Adipocyte (in vitro differentiated cells): ENCODE results near the gene HSPA2.
"Not testable (repeated sequence)": the region's sequence is repeated elsewhere in the genome, so short reads cannot be mapped to it uniquely, and the experiment has no call there.

Source experiments
- DNase-seq: peaks from one replicate; pipeline ENCODE4 v3.0.0-alpha.2; 2015; ENCODE audit warnings: low read depth
- H3K27me3 ChIP-seq: replicated peaks from 2 replicates; pipeline ENCODE4 v1.7.0; 2013; ENCODE audit warnings: mild to moderate bottlenecking, low read length, moderate library complexity; ENCODE audit not compliant: control insufficient read depth, insufficient read depth
- H3K36me3 ChIP-seq: 2 replicates; pipeline ENCODE4 v1.7.0; 2013; ENCODE audit warnings: low read length, mild to moderate bottlenecking, moderate library complexity; ENCODE audit not compliant: control insufficient read depth, insufficient read depth, severe bottlenecking
- H3K4me1 ChIP-seq: 2 replicates; pipeline ENCODE4 v1.7.0; 2013; ENCODE audit warnings: mild to moderate bottlenecking, low read length, moderate library complexity; ENCODE audit not compliant: control insufficient read depth, insufficient read depth
- H3K4me3 ChIP-seq: 2 replicates; pipeline ENCODE4 v1.7.0; 2013; ENCODE audit warnings: mild to moderate bottlenecking, low read length, moderate library complexity
- H3K9ac ChIP-seq: 2 replicates; pipeline ENCODE4 v1.7.0; 2013; ENCODE audit warnings: mild to moderate bottlenecking, low read length, moderate library complexity
- H3K9me3 ChIP-seq: 2 replicates; pipeline ENCODE4 v1.7.0; 2013; ENCODE audit warnings: mild to moderate bottlenecking, low read length, moderate library complexity; ENCODE audit not compliant: control insufficient read depth

Gene HSPA2

DNA sequence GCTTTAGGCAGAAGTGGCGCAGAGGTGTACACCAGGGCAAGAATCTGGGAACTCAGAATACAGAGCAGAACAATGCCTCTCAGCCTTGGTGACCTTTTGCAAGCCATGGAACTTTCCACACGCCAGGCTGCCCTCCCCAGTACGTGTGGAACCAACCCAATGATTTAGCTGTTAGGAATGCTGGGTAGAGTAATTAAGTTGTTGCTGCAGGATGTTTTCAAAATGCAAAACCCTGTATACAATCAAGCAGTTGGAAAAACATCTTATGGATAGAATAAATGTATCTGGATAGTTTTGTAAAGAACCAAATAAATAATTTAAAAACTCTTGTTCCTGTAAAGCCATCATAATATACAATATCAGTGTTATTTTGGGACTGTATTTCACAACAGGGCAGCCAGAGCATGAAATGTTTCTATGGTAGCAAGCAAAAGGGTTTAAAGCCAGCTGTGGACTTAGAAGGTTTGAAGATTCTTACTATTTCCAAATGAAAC, 28.6 kb downstream of the HSPA2 start:
- no peaks in the 10 kb centered on the region for H3K27me3 ChIP-seq
- peak; percentile 95 for DNase-seq
- H3K9ac ChIP-seq = peak overlapping the region; percentile 51
- H3K9me3 ChIP-seq = no peaks in the 10 kb centered on the region
- peaks cover 47% of the 10 kb centered on the region for H3K4me1 ChIP-seq
- H3K36me3 ChIP-seq = no peaks in the 10 kb centered on the region
- peak overlapping the region; percentile 48 for H3K4me3 ChIP-seq

- Histone ChIP-seq H3K4me3 (peak overlapping the region; percentile 48), H3K4me1 (peaks cover 47% of the 10 kb centered on the region), H3K9ac (peak overlapping the region; percentile 51)
- not testable (repeated sequence) for DNase-seq, H3K9me3 ChIP-seq, H3K36me3 ChIP-seq, H3K27me3 ChIP-seq
Observed at GRCh38 chr14:64569646-64570045, 29.1 kb downstream of the HSPA2 start.

GRCh38 chr14:64572386-64573104, 32.0 kb downstream of the HSPA2 start:
- no peak overlapping the region for H3K9ac ChIP-seq
- no peaks in the 10 kb centered on the region for H3K27me3 ChIP-seq
- peak; percentile 23 for DNase-seq
- H3K36me3 ChIP-seq = no peaks in the 10 kb centered on the region
- no peaks in the 10 kb centered on the region for H3K9me3 ChIP-seq
- peaks cover 33% of the 10 kb centered on the region for H3K4me1 ChIP-seq
- H3K4me3 ChIP-seq = no peak overlapping the region

- Histone ChIP-seq H3K4me3 (no peak overlapping the region), H3K36me3 (no peaks in the 10 kb centered on the region), H3K4me1 (peaks cover 33% of the 10 kb centered on the region), H3K27me3 (no peaks in the 10 kb centered on the region), H3K9ac (no peak overlapping the region), H3K9me3 (no peaks in the 10 kb centered on the region)
- peak; percentile 68 for DNase-seq
Observed at GRCh38 chr14:64573109-64573508, 32.6 kb downstream of the HSPA2 start.

DNA sequence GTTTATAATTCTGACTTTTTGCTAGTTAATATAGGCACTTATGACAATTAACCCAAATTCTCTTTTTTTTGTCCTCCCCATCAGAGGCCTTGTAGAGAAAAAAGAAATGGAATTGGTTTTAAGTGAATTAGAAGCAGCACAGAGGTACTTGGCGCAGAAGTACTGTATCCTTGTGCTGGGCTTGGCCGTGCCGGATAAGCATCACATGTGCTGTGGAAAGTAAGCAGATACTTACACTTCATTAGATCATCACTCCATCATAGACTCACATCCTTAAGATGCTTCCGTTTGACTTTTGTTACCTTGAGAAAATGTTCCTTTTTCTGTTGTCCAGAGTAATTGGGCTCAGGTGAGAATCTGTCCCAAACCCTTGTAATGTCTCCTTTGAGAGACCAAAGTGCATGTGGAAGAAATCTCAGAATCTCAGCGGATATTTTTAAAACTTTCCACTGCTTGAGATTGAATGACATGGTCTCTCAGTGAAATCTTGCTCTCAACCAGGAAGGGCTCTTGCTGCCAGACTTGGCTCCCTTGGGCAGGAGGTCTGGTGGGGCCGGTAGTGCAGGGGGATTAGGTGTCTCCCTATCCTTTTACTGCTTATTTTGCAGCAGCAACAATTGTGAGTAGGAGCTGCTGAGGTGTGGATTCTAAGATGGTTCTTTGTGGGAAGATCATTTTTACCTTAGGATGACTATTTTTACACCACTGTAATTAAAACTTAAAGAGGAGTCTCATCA, 34.0 kb downstream of the HSPA2 start:
- Histone ChIP-seq H3K27me3 (no peaks in the 10 kb centered on the region), H3K36me3 (no peaks in the 10 kb centered on the region), H3K9ac (no peak overlapping the region), H3K9me3 (no peaks in the 10 kb centered on the region), H3K4me1 (peaks cover 19% of the 10 kb centered on the region), H3K4me3 (no peak overlapping the region)
- DNase-seq = no peak

DNA sequence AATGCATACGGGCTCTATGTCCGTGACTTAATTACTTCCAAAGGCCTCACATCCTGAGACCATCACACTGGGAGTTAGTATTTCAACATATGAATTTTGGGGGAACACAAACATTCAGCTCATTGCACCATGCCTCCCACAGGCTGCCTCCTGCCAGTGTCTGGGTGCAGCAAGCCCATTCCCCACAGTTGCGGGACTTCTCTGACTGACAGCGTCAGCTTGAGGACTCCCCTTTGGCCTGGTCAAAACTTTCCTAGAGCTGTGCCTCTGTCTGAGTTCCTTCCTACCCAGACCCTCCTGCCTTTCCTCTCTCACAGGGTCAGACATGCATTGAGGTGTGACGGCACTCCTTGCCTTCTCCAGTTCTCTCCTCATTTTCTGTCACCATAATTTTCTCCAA, 36.7 kb downstream of the HSPA2 start:
- no peak overlapping the region for H3K4me3 ChIP-seq
- H3K4me1 ChIP-seq = peaks cover 14% of the 10 kb centered on the region
- no peak overlapping the region for H3K9ac ChIP-seq
- no peaks in the 10 kb centered on the region for H3K36me3 ChIP-seq
- H3K27me3 ChIP-seq = no peaks in the 10 kb centered on the region
- DNase-seq = no peak
- no peaks in the 10 kb centered on the region for H3K9me3 ChIP-seq

- Histone ChIP-seq H3K9ac (no peak overlapping the region), H3K36me3 (no peaks in the 10 kb centered on the region), H3K4me3 (no peak overlapping the region), H3K9me3 (no peaks in the 10 kb centered on the region), H3K4me1 (no peaks in the 10 kb centered on the region), H3K27me3 (no peaks in the 10 kb centered on the region)
- DNase-seq = peak; percentile 70
Observed at GRCh38 chr14:64580467-64580866, 39.9 kb downstream of the HSPA2 start.

DNA sequence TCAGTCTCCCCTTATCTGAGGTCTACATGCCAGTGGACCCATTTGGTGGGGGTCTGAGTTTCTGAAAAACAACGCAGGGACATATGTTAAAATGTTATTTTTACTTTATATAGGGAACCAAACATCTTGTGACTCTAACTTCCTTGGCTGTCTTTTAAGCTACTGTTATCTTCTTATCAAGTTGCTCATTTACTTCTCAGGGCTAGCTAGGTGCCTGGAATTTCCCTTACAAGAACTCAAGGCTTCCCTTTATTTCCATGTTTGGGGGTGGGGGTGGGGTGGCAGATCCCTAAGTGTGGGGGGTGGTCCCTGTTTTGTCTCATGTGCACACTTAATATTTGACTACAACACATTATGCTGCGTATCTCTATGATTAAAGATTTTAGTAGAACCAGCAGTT, 40.8 kb downstream of the HSPA2 start:
- Histone ChIP-seq H3K4me1 (no peaks in the 10 kb centered on the region), H3K36me3 (no peaks in the 10 kb centered on the region), H3K27me3 (no peaks in the 10 kb centered on the region), H3K9ac (no peak overlapping the region), H3K9me3 (no peaks in the 10 kb centered on the region), H3K4me3 (no peak overlapping the region)
- DNase-seq = no peak

GRCh38 chr14:64581817-64582216, 41.3 kb downstream of the HSPA2 start:
- H3K4me1 ChIP-seq = no peaks in the 10 kb centered on the region
- no peak for DNase-seq
- H3K4me3 ChIP-seq = no peak overlapping the region
- H3K9me3 ChIP-seq = no peaks in the 10 kb centered on the region
- H3K9ac ChIP-seq = no peak overlapping the region
- H3K36me3 ChIP-seq = no peaks in the 10 kb centered on the region
- no peaks in the 10 kb centered on the region for H3K27me3 ChIP-seq

- H3K27me3 ChIP-seq = no peaks in the 10 kb centered on the region
- no peaks in the 10 kb centered on the region for H3K9me3 ChIP-seq
Observed at GRCh38 chr14:64584190-64584589, 43.6 kb downstream of the HSPA2 start.

GRCh38 chr14:64591809-64592208, 51.3 kb downstream of the HSPA2 start:
- no peaks in the 10 kb centered on the region for H3K9me3 ChIP-seq
- no peaks in the 10 kb centered on the region for H3K36me3 ChIP-seq
- H3K4me3 ChIP-seq = no peak overlapping the region
- no peak overlapping the region for H3K9ac ChIP-seq
- DNase-seq = no peak
- H3K27me3 ChIP-seq = no peaks in the 10 kb centered on the region
- no peaks in the 10 kb centered on the region for H3K4me1 ChIP-seq

More at GRCh38 chr14:64584190-64584589, 43.6 kb downstream of the HSPA2 start:
- Histone ChIP-seq H3K4me3 (no peak overlapping the region), H3K4me1 (no peaks in the 10 kb centered on the region), H3K36me3 (no peaks in the 10 kb centered on the region), H3K9ac (no peak overlapping the region)
- no peak for DNase-seq
